ENCODE data around the gene RNU1-2. TPM values are rescaled to one million over a fixed set of nuclear protein-coding genes. Genes with fewer than 3 reads are reported as not detected.
"Not testable (repeated sequence)": the region's sequence is repeated elsewhere in the genome, so short reads cannot be mapped to it uniquely, and the experiment has no call there.

The RNU1-2 gene
- total and polyA plus RNA-seq, 2 of the 4 experiments (the other 2 are of a cell fraction), result under 0.01 TPM; not detected in 1

- CTCF ChIA-PET, result not testable (repeated sequence)
Observed at GRCh38 chr1:16859167-16860041, 36.4 kb upstream of the RNU1-2 start.

GRCh38 chr1:16860048-16860447 lies 35.7 kb upstream of the RNU1-2 start:
- H3K4me3 ChIP-seq (ENCODE audit: insufficient read depth, low read depth, low read length); H3K9me3 ChIP-seq (ENCODE audit: control insufficient read depth, insufficient read depth, low read length); H3K18ac ChIP-seq (ENCODE audit: low read depth, low read length); H3K4ac ChIP-seq (ENCODE audit: low read depth, low read length); H3K9ac ChIP-seq (ENCODE audit: low read depth, low read length); H2BK20ac ChIP-seq (ENCODE audit: low read depth, low read length); BruUV-seq (replicated peaks); H4K91ac ChIP-seq (ENCODE audit: insufficient read depth, low read depth, low read length); CTCF ChIA-PET; dilution Hi-C loops (cut with HindIII; ENCODE audit: low sequenced_read_pairs, unreplicated experiment); H3K27ac ChIP-seq (ENCODE audit: insufficient read depth, low read length); H2AK5ac ChIP-seq (ENCODE audit: low read depth, low read length); H4K20me1 ChIP-seq (ENCODE audit: insufficient read depth, low read length); H3K4me2 ChIP-seq (ENCODE audit: low read depth, low read length); H3K27me3 ChIP-seq (ENCODE audit: control insufficient read depth, insufficient read depth, low read length); H3K4me1 ChIP-seq (ENCODE audit: control insufficient read depth, insufficient read depth, low read length); H3K79me1 ChIP-seq (ENCODE audit: low read depth in 1 of 2, low read length in 2 of 2); H4K8ac ChIP-seq (ENCODE audit: low read depth in 2 of 2, low read length in 2 of 2); H2BK5ac ChIP-seq (ENCODE audit: low read depth, low read length, poor library complexity, severe bottlenecking); H2BK120ac ChIP-seq (ENCODE audit: low read depth, low read length); H2AK9ac ChIP-seq (replicated peaks; ENCODE audit: low read depth, low read length, poor library complexity); H2BK15ac ChIP-seq (ENCODE audit: low read depth, low read length); H3K9me1 ChIP-seq (ENCODE audit: insufficient read depth, low read length); intact Hi-C loops (cut with micrococcal nuclease); in situ Hi-C loops (cut with MboI; ENCODE audit: low sequenced_read_pairs); H2AFZ ChIP-seq (replicated peaks; ENCODE audit: low read length, poor library complexity); H3K23ac ChIP-seq (ENCODE audit: low read depth, low read length); H3K56ac ChIP-seq (ENCODE audit: extremely low read depth, insufficient read depth, low read length); H3K36me3 ChIP-seq (ENCODE audit: control insufficient read depth, insufficient read depth, low read length); H4K5ac ChIP-seq (ENCODE audit: low read depth, low read length); POLR2A ChIA-PET (ENCODE audit: unreplicated experiment); H3K14ac ChIP-seq (replicated peaks; ENCODE audit: low read depth, low read length): not testable (repeated sequence)
- DNase-seq, result peak; percentile 35
- ATAC-seq (ENCODE audit: low read depth), result peak; percentile 66
- no CpG with 5 or more reads among the region's 9 CpGs for WGBS, 2 experiments (ENCODE audit: extremely low coverage in 2 of 2, insufficient read length in 1 of 2)

More at GRCh38 chr1:16859167-16860041, 36.4 kb upstream of the RNU1-2 start:
- H3K9me3 ChIP-seq (ENCODE audit: control insufficient read depth, insufficient read depth, low read length); H3K4me2 ChIP-seq (ENCODE audit: low read depth, low read length); dilution Hi-C loops (cut with HindIII; ENCODE audit: low sequenced_read_pairs, unreplicated experiment); H3K27me3 ChIP-seq (ENCODE audit: control insufficient read depth, insufficient read depth, low read length); H3K4me1 ChIP-seq (ENCODE audit: control insufficient read depth, insufficient read depth, low read length); intact Hi-C loops (cut with micrococcal nuclease); H4K20me1 ChIP-seq (ENCODE audit: insufficient read depth, low read length); H3K18ac ChIP-seq (ENCODE audit: low read depth, low read length); H2AK5ac ChIP-seq (ENCODE audit: low read depth, low read length); H3K9me1 ChIP-seq (ENCODE audit: insufficient read depth, low read length); H2BK15ac ChIP-seq (ENCODE audit: low read depth, low read length); H3K79me1 ChIP-seq (ENCODE audit: low read depth in 1 of 2, low read length in 2 of 2); H4K8ac ChIP-seq (ENCODE audit: low read depth in 2 of 2, low read length in 2 of 2); H3K14ac ChIP-seq (replicated peaks; ENCODE audit: low read depth, low read length); H3K4me3 ChIP-seq (ENCODE audit: insufficient read depth, low read depth, low read length); H2AK9ac ChIP-seq (replicated peaks; ENCODE audit: low read depth, low read length, poor library complexity); POLR2A ChIA-PET (ENCODE audit: unreplicated experiment); H4K91ac ChIP-seq (ENCODE audit: insufficient read depth, low read depth, low read length); H2BK5ac ChIP-seq (ENCODE audit: low read depth, low read length, poor library complexity, severe bottlenecking); in situ Hi-C loops (cut with MboI; ENCODE audit: low sequenced_read_pairs); H3K9ac ChIP-seq (ENCODE audit: low read depth, low read length); H3K23ac ChIP-seq (ENCODE audit: low read depth, low read length); DNase-seq; H2BK120ac ChIP-seq (ENCODE audit: low read depth, low read length); H2BK20ac ChIP-seq (ENCODE audit: low read depth, low read length); H2AFZ ChIP-seq (replicated peaks; ENCODE audit: low read length, poor library complexity); H3K27ac ChIP-seq (ENCODE audit: insufficient read depth, low read length); H3K56ac ChIP-seq (ENCODE audit: extremely low read depth, insufficient read depth, low read length); BruUV-seq (replicated peaks); H4K5ac ChIP-seq (ENCODE audit: low read depth, low read length); H3K4ac ChIP-seq (ENCODE audit: low read depth, low read length); H3K36me3 ChIP-seq (ENCODE audit: control insufficient read depth, insufficient read depth, low read length): not testable (repeated sequence)
- no CpG with 5 or more reads among the region's 46 CpGs for WGBS, 2 experiments (ENCODE audit: extremely low coverage in 2 of 2, insufficient read length in 1 of 2)
- peak; percentile 63 for ATAC-seq (ENCODE audit: low read depth)
